ENCODE measurements around the gene ATF7. TPM values are rescaled to one million over a fixed set of nuclear protein-coding genes. Genes with fewer than 3 reads are reported as not detected.
"Not testable (repeated sequence)": the region's sequence is repeated elsewhere in the genome, so short reads cannot be mapped to it uniquely, and the experiment has no call there.

The ATF7 gene
- total RNA-seq, 1 experiment from 2014 or later, result 24.7 TPM

- no peak for DNase-seq
- peaks cover 5% of the 10 kb centered on the region; the same call in 1 of the 2 replicates for H3K79me2 ChIP-seq (ENCODE audit: low read depth)
- H2AFZ ChIP-seq, result no peak overlapping the region
- no peaks in the 10 kb centered on the region for H3K36me3 ChIP-seq (ENCODE audit: low read depth)
- H3K9me2 ChIP-seq (ENCODE audit: insufficient read depth), result no peaks in the 10 kb centered on the region
- intact Hi-C loops (cut with micrococcal nuclease; ENCODE audit: unreplicated experiment), result no loop called here
- ChIA-PET POLR2A (ENCODE audit: unreplicated experiment) (interaction anchor here (0.5 kb wide), 1 partner anchor 343 kb away, joined by 3 read pairs; no protein-coding TSS in a partner anchor), CTCF (interaction anchor here (0.6 kb wide), 1 partner anchor 25 kb away, joined by 4 read pairs; no protein-coding TSS in a partner anchor)
- H3K4me3 ChIP-seq, result no peak overlapping the region
- no peak overlapping the region for H3K4me2 ChIP-seq
- H3F3A ChIP-seq (ENCODE audit: insufficient read depth, low read depth), result peaks cover 6% of the 10 kb centered on the region; the same call in 1 of the 2 replicates
- BruUV-seq (replicated peaks), result no TSS peak
- H3K9me3 ChIP-seq (ENCODE audit: insufficient read depth, low read depth), result no peaks in the 10 kb centered on the region
- no peaks in the 10 kb centered on the region for H3K27me3 ChIP-seq (ENCODE audit: insufficient read depth, low read depth)
- no peak overlapping the region for H3K27ac ChIP-seq
- TF ChIP-seq EZH2 (IDR thresholded peaks at IDR 0.05; ENCODE audit: low read depth), result no peak
- peaks cover 16% of the 10 kb centered on the region for H3K4me1 ChIP-seq (replicated peaks; ENCODE audit: insufficient read depth)
- H4K20me1 ChIP-seq (ENCODE audit: insufficient read depth), result no peaks in the 10 kb centered on the region
Measured at GRCh38 chr12:53567961-53568808, 58.0 kb downstream of the ATF7 start.

- CTCF ChIA-PET, result interaction anchor here (0.6 kb wide), 1 partner anchor 54 kb away, joined by 9 read pairs; no protein-coding TSS in a partner anchor
- H3K79me2 ChIP-seq (ENCODE audit: low read depth); POLR2A ChIA-PET (ENCODE audit: unreplicated experiment); H2AFZ ChIP-seq; intact Hi-C loops (cut with micrococcal nuclease; ENCODE audit: unreplicated experiment); H3K27me3 ChIP-seq (ENCODE audit: insufficient read depth, low read depth); BruUV-seq (replicated peaks); H3K4me2 ChIP-seq; H4K20me1 ChIP-seq (ENCODE audit: insufficient read depth); H3K9me3 ChIP-seq (ENCODE audit: insufficient read depth, low read depth); H3K27ac ChIP-seq; H3K9me2 ChIP-seq (ENCODE audit: insufficient read depth); DNase-seq; H3K36me3 ChIP-seq (ENCODE audit: low read depth); H3K4me3 ChIP-seq: not testable (repeated sequence)
- peaks cover 25% of the 10 kb centered on the region for H3F3A ChIP-seq (ENCODE audit: insufficient read depth, low read depth)
- H3K4me1 ChIP-seq (replicated peaks; ENCODE audit: insufficient read depth), result peaks cover 33% of the 10 kb centered on the region
Measured at GRCh38 chr12:53565376-53565775, 60.8 kb downstream of the ATF7 start.

GRCh38 chr12:53564941-53565340 lies 61.2 kb downstream of the ATF7 start:
- no peak overlapping the region for H2AFZ ChIP-seq
- POLR2A ChIA-PET (ENCODE audit: unreplicated experiment), result no interaction called here
- CTCF ChIA-PET, result interaction anchor here (0.7 kb wide), 1 partner anchor 40 kb away, joined by 5 read pairs; no protein-coding TSS in a partner anchor

More at GRCh38 chr12:53564941-53565340, 61.2 kb downstream of the ATF7 start:
- Histone ChIP-seq H4K20me1 (ENCODE audit: insufficient read depth) (no peaks in the 10 kb centered on the region), H3K27me3 (ENCODE audit: insufficient read depth, low read depth) (no peaks in the 10 kb centered on the region), H3K4me1 (replicated peaks; ENCODE audit: insufficient read depth) (peaks cover 32% of the 10 kb centered on the region), H3K9me2 (ENCODE audit: insufficient read depth) (no peaks in the 10 kb centered on the region), H3K4me2 (no peak overlapping the region), H3K36me3 (ENCODE audit: low read depth) (no peaks in the 10 kb centered on the region), H3K79me2 (ENCODE audit: low read depth) (peaks cover 4% of the 10 kb centered on the region; the same call in 1 of the 2 replicates), H3K9me3 (ENCODE audit: insufficient read depth, low read depth) (no peaks in the 10 kb centered on the region), H3K4me3 (no peak overlapping the region), H3K27ac (no peak overlapping the region), H3F3A (ENCODE audit: insufficient read depth, low read depth) (peaks cover 27% of the 10 kb centered on the region)
- DNase-seq, result no peak
- BruUV-seq (replicated peaks), result no TSS peak
- TF ChIP-seq EZH2 (IDR thresholded peaks at IDR 0.05; ENCODE audit: low read depth), result no peak
- TF ChIP-seq CTCF (conservative IDR thresholded peaks at IDR 0.05), result no peak
- intact Hi-C loops (cut with micrococcal nuclease; ENCODE audit: unreplicated experiment), result no loop called here

Data from PC-9 (cell line).